GM18498 (cell line): ENCODE results near the gene PIP5KL1.

Experiments used
- ATAC-seq: cut with Tn5 transposase; IDR thresholded peaks from one replicate; pipeline ENCODE4 v1.9.1; 2021; ENCODE audit warnings: mild to moderate bottlenecking, moderate library complexity; ENCODE audit not compliant: unreplicated experiment

The PIP5KL1 gene

DNA sequence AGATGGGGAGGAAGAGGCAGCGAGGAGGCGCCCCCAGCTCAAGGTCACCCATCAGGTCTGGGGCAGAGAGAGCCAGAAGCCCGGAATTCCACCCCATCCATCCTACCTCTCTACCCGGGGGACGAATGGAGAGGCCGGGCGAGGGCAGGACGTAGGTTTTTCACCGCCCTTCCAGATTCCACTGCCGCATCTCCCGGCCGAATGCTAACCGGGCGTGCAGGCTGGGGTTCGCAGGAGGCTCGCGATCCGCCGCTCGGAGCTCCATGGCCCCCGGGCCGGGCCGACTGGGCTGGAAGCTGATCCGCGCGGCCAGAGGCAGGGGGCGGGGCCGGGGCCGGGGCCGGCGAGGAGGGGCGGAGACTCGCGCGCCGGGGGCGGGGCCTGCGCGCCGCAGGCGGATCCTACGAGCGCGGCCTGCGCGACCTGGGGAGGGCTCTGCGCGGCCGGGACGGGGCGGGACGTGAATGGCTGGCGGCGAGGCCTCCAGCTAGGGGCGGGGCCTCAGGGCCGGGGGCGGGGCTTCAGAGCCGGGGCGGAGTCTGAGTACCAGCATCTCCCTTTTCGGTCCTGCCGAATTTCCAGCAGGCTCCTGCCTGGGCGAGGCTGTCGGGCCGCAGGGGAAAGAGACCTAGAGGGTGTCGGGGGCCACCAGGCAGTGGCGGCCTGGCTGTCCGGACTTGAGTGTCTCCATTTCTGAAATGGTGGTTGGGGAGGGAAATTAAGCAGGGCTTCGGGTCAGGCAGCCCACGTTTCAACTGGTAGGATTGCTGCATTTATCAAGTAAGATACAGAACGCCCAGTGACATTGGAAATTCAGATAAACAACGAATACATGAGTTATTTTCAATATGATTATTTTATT, 13.6 kb downstream of the PIP5KL1 start, which contains the start of gene ST6GALNAC4:
Gene ST6GALNAC4 (minus strand): TSS at position 322 of the 862 bp plus-strand sequence. CDS start 622 bp downstream, outside the sequence.
- peak; percentile 80 for ATAC-seq

DNA sequence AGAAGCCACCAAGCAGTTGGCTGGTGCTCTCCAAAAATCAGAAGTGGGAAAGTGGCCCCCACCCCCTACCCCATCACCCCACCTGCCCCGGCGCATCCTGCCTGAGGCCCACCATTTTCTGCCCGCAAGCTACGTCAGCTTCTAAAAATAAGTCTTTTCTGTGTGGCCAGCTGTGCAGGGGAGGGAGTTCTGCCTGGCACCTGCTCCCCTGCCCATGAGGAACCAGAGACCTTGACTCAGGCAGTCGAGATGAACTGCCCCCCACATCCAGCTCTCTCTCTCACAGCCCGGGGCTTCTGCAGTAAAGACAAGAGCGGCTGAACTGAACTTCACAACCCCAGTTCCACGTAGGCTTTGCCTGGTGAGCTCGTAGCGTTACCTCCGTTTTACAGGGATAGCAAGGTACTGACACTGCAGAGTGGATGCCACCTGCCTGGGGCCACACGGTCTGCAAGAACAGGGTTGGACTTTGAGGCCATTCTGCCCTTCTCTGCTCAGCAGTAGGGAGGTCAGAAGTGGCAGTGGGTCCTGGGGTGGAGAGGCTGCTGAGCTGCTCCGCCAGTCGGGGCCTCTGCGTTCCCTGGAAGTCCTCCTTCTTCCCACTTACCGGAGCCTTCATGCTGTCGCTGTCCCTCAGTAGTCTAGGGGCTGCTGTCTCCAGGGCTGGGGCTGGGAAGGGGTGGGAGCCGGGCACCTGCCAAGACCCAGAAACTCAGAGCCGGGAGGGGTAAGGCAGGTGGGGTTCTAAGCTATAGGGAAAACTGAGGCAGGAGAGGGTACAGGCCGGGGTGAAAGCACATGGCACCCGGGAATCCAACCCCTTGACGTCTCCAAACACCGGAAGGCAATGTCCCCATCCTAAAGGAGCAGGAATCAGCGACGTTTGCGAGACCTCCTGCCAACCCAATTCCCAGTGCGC, 14.5 kb downstream of the PIP5KL1 start:
- no peak for ATAC-seq

DNA sequence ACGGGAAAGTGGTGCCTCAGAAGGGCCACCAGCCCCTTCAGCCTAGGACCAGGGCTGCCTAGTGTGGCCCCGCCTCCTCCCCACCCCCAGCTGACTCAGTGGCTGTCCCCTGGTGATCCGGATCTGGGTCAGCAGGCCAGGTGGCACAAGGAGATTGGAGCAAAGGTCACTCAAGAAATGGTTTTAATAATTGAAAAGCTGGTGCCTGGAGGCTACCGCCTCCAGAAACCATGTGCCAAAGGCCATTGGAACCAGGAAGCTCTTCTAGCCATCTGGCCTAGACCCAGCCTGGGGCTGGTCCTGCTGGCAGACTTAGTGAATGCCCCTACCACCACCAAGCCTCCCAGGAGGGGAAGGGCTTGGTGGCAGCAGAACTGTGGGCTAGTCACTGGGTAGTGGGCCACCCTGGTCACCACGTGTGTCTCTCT, 15.2 kb downstream of the PIP5KL1 start:
- ATAC-seq, result no peak

DNA sequence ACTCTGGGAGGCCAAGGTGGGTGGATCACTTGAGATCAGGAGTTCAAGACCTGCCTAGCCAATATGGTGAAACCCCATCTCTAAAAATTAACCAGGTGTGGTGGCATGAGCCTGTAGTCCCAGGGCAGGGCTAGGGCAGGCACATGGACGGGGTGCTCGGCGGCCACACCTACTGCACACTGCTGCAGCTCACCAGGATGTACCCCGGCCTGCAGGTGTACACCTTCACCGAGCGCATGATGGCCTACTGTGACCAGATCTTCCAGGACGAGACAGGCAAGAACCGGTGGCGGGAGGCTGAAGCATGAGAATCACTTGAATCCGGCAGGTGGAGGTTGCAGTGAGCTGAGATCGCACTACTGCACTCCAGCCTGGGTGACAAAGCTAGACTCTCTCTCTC, 16.9 kb downstream of the PIP5KL1 start:
- no peak for ATAC-seq

DNA sequence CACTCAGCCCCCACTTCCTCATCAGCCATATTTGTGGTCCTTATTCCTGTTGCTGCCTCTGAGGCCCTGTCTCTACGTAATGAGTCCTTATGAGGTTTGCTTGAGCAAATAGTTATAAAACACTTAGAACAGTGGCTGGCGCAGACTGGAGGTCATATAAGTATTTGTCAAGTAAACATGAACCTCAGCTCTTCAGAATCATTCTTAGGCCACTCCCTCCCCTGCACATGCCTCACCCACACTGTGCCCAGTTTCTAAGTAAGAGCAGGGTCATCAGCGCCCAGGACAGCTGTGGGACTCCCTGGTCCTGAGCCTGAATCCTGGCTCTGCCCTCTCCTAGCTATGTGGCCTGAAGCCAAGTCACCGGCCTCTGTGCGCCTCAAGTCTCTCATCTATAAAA, 17.7 kb downstream of the PIP5KL1 start:
- ATAC-seq, result no peak

DNA sequence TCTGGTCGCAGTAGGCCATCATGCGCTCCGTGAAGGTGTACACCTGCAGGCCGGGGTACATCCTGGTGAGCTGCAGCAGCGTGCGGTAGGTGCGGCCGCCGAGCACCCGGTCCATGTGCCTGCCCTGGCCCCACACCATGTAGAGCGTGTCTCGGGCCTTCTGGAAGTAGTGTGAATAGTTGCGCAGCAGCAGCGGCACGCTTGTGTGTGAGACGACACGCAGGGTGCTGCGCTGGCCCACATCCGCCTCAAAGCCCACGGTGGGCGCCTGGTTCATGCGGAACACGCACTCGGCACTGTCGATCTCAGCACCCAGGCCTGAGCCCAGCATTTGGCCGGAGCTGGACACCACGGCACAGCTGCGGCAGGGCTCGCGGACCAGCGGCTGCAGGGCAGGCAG, 18.3 kb downstream of the PIP5KL1 start:
- ATAC-seq, result no peak

DNA sequence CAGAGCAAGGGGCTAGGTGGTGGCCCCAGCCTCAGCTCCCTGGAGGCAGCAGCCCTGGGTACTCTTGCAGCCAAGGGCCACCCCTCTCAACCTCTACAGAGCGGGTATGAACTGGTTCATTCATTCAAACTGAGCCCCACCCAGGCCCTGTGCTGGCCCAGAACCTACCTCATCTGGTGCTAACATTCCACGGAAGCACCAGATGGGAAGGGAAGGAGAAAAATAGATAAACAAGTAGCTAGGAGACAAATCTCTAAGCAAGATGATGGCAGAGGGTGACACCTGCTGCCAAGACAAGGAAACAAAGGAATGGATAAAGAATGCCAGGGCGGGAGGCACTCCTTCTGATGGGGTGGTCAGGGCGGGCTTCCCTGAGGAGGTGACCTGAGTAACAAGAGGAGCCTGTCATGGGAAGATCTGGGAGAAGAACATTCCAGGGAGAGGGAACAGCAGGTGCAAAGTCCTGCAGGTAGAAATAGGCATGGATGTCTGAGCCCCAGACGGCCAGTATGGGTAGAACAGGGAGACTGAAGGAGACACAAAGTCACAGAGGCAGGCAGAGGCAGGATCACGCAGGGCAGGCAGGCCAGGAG, 19.9 kb downstream of the PIP5KL1 start:
- no peak for ATAC-seq

DNA sequence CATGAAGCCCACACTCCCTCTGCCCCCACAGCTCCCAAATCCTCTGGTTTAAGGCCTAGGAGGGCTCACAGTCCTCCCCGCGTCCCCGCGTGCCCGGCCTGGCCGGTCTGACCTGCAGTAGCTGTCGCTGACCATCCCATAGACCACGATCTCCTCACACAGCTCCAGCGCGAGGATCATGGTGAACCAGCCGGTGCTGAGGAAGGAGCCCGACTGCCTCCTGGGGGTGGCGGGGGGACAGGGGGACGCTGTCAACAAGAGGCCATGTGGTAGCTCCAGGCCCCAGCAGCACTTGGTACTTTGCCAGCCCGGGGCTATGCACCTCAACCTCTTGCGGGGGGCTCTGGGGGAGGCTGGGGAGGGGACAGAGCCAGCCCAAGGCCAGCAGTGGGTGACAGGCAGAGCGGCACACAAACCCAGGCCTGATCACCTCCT, 20.7 kb downstream of the PIP5KL1 start:
- ATAC-seq, result no peak

DNA sequence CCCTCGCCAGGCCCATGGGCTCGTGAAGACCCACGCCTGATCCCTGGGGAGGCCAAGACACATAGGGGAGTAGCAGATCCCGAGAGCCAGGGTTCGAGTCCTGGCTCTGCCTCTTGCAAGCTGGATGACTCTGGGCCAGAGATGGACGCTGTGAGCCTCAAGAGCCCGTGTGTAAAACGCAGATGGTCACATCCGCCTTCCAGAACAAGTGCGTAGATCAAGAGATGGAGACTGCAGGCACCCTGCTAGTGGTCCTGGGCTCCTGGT, 22.0 kb downstream of the PIP5KL1 start:
- ATAC-seq, result no peak

DNA sequence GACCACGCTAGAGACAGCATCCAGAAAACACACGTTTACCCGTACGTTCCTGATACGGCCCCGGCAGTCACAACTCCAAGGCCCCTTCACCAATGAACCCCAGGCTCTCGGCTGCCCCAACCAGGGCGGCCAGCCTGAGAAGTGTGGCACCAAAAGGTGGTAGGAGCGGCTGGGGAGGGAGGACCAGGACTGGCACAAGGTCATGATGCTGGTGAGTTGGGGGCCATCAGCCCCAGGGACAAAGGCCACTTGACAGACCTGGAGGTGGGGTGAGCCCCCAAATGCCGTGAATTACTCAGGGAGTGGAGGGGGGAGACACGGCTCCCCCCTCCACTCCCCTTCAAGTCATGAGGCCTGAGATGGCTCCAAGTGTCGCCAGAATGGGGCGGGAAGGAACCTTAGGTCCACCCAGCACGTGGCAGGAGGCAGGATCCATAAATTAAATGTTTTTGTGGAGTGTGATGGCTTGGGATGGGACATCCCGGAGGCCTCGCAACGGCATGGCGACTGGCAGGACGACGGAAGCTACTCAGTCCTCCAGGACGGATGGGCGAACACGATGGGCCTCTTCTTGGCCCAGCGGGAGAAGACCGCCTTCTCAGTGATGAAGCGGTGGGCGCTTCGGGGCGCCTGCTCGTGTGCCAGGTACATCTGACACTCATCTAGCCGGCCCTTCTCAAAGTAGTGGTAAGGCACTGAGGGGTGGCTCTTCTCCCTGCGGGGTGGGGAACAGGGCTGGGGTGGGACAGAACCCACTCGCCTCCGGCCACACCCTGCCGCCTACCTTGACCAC, 22.5 kb downstream of the PIP5KL1 start:
- ATAC-seq, result no peak

DNA sequence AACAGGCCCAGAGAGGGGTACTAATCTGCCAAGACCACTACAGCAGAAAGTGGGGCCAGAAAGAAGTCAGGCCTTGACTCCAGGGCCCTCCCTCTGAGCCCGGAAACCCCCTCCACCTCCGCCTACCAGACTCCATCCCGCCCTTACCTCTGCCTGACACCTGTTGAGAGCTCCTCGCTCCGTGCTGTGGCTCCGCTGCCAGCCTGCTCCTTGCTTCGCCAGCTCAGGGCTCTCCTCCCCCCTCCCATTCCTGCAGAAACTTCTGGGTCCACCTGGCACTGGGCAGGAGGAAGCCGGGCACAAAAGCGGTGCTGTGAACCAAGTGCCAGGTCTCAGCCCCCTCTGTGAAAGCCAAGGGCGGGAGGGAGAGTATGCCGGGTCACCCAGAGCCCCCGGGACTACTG, 24.8 kb downstream of the PIP5KL1 start:
- ATAC-seq, result no peak

DNA sequence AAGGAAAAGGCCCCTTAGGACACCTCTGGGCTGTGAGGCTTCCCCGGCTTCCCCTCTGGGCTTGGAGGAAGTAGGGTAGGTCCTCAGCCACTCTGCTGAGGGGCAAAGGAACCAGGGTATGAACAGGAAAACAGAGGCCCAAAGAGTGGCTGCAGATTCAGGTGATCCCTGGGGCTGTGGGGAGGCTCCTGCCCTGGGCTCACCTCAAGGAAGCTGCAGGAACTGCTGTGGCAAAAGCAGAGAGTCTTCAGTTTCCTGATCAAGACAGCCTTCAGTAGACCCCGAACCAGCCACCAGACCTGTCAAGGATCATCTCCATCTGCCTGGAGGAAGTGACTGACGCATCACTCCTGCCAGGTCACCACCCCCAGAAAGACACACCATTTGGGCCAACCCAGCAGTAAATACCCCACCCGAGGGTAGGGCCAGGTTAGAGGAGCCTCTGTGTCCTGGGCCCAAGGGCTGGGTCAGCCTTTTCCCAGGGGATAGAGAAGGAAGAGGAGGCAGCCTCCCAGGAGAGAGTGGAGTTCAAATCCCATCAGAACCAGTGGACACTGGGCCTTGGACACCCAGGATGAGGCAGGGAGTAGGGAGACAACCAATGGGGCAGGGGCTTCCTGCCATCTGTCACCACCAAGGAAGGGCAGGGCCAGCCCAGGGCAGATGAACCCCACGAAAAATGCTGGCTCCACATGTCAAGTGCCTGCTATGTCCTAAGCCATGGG, 25.4 kb downstream of the PIP5KL1 start:
- ATAC-seq, result no peak

DNA sequence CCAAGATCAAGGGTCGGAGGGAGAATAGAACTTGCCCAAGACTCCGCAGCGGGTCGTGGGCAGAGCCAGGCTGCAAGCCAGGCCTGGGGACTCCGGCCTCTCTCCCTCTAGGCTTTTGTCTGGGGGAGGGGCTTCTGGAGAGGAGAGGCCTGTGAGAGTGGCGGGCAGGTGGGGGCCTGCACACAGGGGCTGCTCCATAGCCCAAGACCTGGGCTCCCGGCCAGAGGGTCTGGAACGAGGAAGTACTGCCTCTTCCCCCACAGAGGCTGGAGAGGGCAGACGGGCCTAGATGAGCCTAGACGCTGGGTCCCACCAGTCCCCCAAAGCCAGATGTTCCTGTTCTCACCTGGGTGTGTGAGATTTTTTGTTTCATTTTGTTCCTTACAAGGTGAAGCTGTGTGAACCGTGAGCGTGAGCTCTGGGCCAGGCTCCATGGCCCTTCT, 26.0 kb downstream of the PIP5KL1 start:
- no peak for ATAC-seq

DNA sequence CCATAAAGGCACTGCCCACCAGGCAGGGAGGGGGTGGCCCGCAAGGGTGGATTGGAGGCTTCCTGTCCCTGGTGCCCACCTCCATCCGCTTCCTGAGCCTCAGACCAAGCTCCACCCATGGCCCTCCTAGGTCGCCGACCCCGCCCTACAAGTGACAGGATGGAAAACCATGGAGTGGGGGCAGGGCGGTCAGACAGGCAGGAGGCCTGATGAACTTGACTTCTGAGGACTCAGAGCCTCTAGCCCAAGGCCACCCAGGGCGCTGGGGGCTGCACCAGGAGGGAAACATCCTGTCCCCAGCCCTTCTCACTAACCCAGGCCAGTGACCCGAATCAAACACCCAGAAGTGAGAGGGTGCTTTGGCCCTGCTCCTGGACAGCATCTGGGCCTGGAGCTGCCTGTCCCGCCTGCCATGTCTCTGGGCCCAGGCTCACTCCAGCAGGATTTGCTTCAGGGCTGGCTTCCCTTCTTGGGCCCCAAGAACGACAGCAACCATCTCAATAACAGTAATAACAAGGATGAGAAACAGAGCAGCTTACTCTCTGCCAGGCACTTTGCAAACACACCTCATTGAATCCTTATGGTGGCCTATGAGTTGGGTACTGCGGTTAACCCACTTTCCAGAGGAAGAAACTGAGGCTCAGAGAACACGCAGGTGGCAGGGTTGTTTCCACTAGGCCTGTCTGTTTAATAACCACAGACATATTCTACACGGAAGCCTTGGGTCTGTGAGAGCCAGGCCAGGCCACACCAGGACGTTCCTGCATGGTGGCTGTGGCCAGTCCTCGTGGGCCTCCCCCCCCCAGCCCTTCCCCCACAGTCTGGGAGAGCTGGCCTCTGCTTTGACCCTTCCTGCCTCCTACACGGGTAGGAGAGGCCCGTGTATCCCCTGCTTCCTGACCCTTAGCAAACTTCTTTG, 26.8 kb downstream of the PIP5KL1 start:
- ATAC-seq, result no peak

DNA sequence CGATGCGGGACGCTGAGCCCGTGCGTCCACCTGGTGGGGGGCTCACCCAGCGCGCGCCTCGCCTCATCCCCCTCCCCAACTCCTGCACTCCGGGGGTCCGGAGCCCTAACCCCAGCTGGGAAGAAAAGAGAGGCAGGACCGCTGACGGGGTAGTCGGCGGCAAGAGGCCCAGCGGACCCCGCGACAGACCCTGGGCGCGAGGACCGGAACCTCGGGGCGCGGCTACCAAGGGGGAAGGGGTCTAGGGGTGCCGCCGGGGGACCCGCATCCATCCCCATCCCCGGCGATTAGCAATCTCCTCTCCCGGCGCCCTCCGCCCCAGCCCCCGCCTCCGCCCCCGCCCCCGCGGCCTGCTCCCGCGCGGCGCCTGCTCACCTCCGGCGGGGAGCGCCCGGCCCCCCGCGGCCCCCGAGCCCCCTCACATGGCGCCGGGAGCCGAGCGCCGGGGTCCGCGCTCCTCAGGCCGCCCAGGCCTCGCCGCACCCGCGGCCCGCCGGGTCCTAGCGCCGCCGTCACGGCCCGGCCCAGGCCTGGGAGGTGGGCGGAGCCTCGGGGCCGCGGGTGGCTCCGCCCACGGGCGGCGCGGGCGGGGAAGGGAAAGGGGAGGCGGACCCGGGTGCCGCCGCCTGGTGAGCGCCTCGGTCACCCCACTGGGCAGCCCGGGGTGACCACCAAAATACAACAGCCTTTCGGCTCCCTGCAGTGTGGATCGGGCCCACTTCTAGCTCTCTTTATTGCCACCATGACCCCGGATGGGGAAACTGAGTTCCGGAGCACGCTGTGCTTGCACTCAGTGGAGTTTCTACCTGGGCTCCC, 31.2 kb downstream of the PIP5KL1 start, which contains the start of gene ST6GALNAC6:
Gene ST6GALNAC6 (minus strand): TSS at position 476 of the 816 bp plus-strand sequence. CDS start 1,622 bp downstream, outside the sequence.
- peak; percentile 70 for ATAC-seq

DNA sequence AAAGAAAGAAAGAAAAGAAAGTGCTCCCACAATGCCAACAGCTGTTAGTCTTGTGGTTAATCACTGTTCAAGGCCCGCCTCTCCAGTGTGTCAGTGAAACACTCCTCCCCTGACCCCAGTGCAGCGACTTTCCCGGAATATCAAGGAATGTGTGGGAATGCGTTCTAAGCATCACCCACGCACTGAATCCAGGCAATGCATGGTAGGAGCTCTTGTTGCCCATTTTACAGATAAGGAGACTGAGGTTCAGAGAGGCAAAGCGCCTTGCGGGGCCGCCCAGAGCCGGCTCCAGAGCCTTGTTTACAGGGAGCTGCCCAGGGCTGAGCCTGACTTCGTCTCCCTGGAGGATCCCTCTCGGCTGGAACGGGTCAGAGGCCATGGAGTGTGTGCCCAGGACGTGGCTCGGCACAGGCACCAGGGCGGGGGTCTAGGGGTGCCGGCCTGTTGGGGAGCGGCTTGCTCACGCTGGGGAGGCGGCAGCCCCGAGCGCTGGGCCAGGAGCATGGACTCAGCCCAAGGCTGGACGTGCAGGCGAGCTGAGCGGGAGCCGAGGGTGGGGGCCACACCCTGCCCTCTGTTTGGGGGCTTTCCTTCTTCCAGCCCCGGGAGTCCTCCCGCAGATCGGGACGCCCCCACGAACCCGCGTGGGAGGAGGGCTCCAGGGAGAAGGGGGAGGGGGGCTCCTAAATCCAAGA, 32.0 kb downstream of the PIP5KL1 start:
- ATAC-seq, result peak; percentile 5

DNA sequence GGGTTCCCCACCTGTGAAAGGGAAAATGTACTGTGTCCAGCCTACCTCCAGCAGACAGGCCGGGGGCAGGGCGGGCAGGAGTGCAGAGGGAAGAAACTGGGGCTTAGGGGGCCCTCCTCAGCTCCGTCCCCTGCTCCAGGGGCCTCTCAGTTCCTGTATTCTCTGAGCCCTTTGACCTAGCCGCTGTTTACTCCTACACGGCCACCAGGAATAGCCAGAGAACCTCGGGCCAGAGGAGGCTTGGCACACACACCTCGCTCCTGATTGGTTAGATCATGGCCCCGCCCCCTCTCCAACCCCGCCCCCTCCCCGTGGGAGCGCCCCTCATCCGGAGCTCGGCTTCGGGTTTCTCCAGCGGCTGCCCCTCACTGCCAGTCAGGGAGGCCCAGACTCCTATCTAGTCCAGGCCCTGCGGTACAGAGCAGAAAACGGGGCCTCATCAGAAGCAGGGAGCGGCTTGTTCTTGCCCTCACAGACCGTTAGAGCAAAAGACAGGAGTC, 33.3 kb downstream of the PIP5KL1 start:
- ATAC-seq, result no peak
